Measurements from ENCODE around the gene USP21. TPM values are rescaled to one million over a fixed set of nuclear protein-coding genes. Genes with fewer than 3 reads are reported as not detected.

The USP21 gene
- total RNA-seq, 4 donors from 2014 or later, result 7.8 to 19.5 (median 12.7) TPM

GRCh38 chr1:161206411-161207140 lies 47.3 kb downstream of the USP21 start:
- no peak for ATAC-seq (ENCODE audit: low FRiP score)
- no peak for DNase-seq (ENCODE audit: low spot score)
- no peak for TF ChIP-seq CTCF (IDR thresholded peaks at IDR 0.05)

- peak; percentile 13 for ATAC-seq (ENCODE audit: low FRiP score)
- TF ChIP-seq CTCF (IDR thresholded peaks at IDR 0.05), result no peak
- no peak for DNase-seq (ENCODE audit: low spot score)
Measured at GRCh38 chr1:161207173-161207572, 47.9 kb downstream of the USP21 start.

GRCh38 chr1:161209790-161210409 lies 50.6 kb downstream of the USP21 start:
- peak in 1 of 3 donors; percentile 81 for TF ChIP-seq CTCF (IDR thresholded peaks at IDR 0.05)

GRCh38 chr1:161214369-161214768 lies 55.1 kb downstream of the USP21 start:
- no peak for DNase-seq (ENCODE audit: low spot score)
- no peak for TF ChIP-seq CTCF (IDR thresholded peaks at IDR 0.05)
- no peak for ATAC-seq (ENCODE audit: low FRiP score)

More at GRCh38 chr1:161209790-161210409, 50.6 kb downstream of the USP21 start:
- ATAC-seq (ENCODE audit: low FRiP score), result peak; percentile 80
- peak; percentile 57 for DNase-seq (ENCODE audit: low spot score)

GRCh38 chr1:161215076-161215475 lies 55.8 kb downstream of the USP21 start, which contains the start of gene FCER1G:
FCER1G (plus strand) TSS chr1:161215295; CDS start chr1:161215322, 27 bp downstream.
- TF ChIP-seq CTCF (IDR thresholded peaks at IDR 0.05), result no peak
- DNase-seq (ENCODE audit: low spot score) (no peak), ATAC-seq (ENCODE audit: low FRiP score) (peak; percentile 11)

Small RNA genes lying within 50 kb of the gene (small RNA-seq; reads per million reads assigned to genes)
- gene RF01225, result not detected

Other genes with a start within 250 kb of the USP21 start
- 10 to 100 TPM in 2 of 4 donors, 1 to 10 TPM in 1, not detected in 1; 6.4 to 58.9 (median 30.3) TPM for gene ITLN2, start 204.7 kb upstream of the USP21 start, total RNA-seq
- 10 to 100 TPM; 31.7 to 52.8 (median 44.4) TPM for gene F11R, start 138.3 kb upstream of the USP21 start, total RNA-seq
- 10 to 100 TPM; 26.0 to 43.1 (median 30.5) TPM for gene TSTD1, start 120.5 kb upstream of the USP21 start, total RNA-seq
- gene USF1, start 113.5 kb upstream of the USP21 start, total RNA-seq, result 10 to 100 TPM; 44.8 to 87.5 (median 61.4) TPM
- gene ARHGAP30, start 89.6 kb upstream of the USP21 start, total RNA-seq, result 10 to 100 TPM in 3 of 4 donors, 1 to 10 TPM in 1; 9.8 to 32.3 (median 24.7) TPM
- gene NECTIN4, start 69.9 kb upstream of the USP21 start, total RNA-seq, result under 1 TPM in 1 of 4 donors, not detected in 3; 0.72 TPM
- 1 to 10 TPM in 2 of 4 donors, under 1 TPM in 1, not detected in 1; 0.60 to 2.2 (median 1.5) TPM for gene KLHDC9, start 61.1 kb upstream of the USP21 start, total RNA-seq
- gene PFDN2, start 41.5 kb upstream of the USP21 start, total RNA-seq, result 10 to 100 TPM; 30.6 to 90.1 (median 50.0) TPM
- 100 to 1,000 TPM in 1 of 4 donors, 10 to 100 TPM in 3; 28.1 to 122 (median 33.4) TPM for gene NIT1, start 41.4 kb upstream of the USP21 start, total RNA-seq
- 10 to 100 TPM; 32.0 to 54.8 (median 43.1) TPM for gene DEDD, start 26.8 kb upstream of the USP21 start, total RNA-seq
- 10 to 100 TPM; 73.6 to 96.7 (median 78.4) TPM for gene UFC1, start 5.5 kb upstream of the USP21 start, total RNA-seq
- gene PPOX, start 6.9 kb downstream of the USP21 start, total RNA-seq, result 10 to 100 TPM; 12.5 to 28.4 (median 13.8) TPM
- gene B4GALT3, start 18.0 kb downstream of the USP21 start, total RNA-seq, result 10 to 100 TPM; 20.6 to 50.7 (median 37.1) TPM
- gene ADAMTS4, start 39.6 kb downstream of the USP21 start, total RNA-seq, result 100 to 1,000 TPM in 2 of 4 donors, 10 to 100 TPM in 2; 38.5 to 238 (median 121) TPM
- 100 to 1,000 TPM in 3 of 4 donors, 10 to 100 TPM in 1; 89.4 to 136 (median 122) TPM for gene NDUFS2, start 42.9 kb downstream of the USP21 start, total RNA-seq
- gene FCER1G, start 55.8 kb downstream of the USP21 start, total RNA-seq, result 100 to 1,000 TPM in 3 of 4 donors, 10 to 100 TPM in 1; 96.3 to 346 (median 179) TPM
- not detected for gene APOA2, start 64.1 kb downstream of the USP21 start, total RNA-seq
- 10 to 100 TPM in 3 of 4 donors, 1 to 10 TPM in 1; 9.6 to 15.4 (median 13.4) TPM for gene TOMM40L, start 66.6 kb downstream of the USP21 start, total RNA-seq
- not detected for gene NR1I3, start 78.7 kb downstream of the USP21 start, total RNA-seq
- under 1 TPM in 2 of 4 donors, not detected in 2; 0.56 to 0.63 TPM for gene PCP4L1, start 99.2 kb downstream of the USP21 start, total RNA-seq
- gene MPZ, start 150.5 kb downstream of the USP21 start, total RNA-seq, result 1 to 10 TPM; 1.8 to 9.0 (median 4.2) TPM
- gene SDHC, start 154.9 kb downstream of the USP21 start, total RNA-seq, result 10 to 100 TPM; 22.9 to 66.3 (median 49.3) TPM
- not detected for gene CFAP126, start 208.4 kb downstream of the USP21 start, total RNA-seq

Data from omental fat pad (tissue), 4 donors.